ENCODE measurements around the gene ZIC3.
"Not testable (repeated sequence)": the region's sequence is repeated elsewhere in the genome, so short reads cannot be mapped to it uniquely, and the experiment has no call there.

The ZIC3 gene

DNA sequence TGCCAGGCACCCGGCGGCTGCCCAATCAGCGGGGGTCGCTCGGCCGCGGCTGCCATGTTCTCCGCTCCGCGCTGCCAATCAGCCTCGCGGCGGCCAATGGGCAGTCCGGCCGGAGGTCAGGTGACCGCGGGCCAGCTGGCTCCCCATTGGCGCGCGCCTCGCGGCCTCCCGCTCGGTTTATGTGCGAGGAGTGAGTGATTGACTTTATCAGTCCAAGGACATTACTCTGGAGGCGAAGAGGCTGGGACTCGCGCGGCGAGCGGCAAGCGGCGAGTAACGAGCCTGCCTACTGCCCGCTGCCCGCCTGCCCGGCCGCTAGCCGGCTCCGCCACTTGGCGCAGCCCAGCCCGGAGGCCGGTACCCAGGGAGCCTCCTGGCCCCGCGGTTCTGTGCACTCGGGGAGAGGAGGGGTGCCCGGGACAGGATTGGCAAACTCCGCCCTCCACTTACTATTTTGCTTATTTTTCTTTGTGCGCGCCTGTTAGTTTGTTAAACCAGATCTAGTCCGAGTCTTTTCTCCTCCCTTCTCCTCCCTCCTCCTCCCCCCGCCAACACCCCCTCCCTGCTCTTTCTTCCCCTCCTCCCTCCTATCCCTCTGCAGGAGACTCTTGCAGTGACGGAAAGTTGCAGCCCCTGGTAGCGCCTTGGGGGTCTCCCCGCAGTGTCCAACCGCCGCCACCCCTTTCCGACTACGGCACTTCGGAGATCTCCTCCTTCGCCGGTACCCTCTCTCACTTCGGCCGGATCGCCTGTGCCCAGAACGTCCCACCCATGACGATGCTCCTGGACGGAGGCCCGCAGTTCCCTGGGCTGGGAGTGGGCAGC, at the start of gene ZIC3:
TSS of gene ZIC3 (plus strand) at position 207 of the 825 bp plus-strand sequence. CDS start at position 772, 565 bp downstream.
- DNase-seq (ENCODE audit: low read depth), result no peak

- DNase-seq (ENCODE audit: low read depth), result no peak
Observed at GRCh38 chrX:137519459-137519858, 46.5 kb upstream of the ZIC3 start.

- no peak for DNase-seq (ENCODE audit: low read depth)
Observed at GRCh38 chrX:137545711-137546651, 19.9 kb upstream of the ZIC3 start.

DNA sequence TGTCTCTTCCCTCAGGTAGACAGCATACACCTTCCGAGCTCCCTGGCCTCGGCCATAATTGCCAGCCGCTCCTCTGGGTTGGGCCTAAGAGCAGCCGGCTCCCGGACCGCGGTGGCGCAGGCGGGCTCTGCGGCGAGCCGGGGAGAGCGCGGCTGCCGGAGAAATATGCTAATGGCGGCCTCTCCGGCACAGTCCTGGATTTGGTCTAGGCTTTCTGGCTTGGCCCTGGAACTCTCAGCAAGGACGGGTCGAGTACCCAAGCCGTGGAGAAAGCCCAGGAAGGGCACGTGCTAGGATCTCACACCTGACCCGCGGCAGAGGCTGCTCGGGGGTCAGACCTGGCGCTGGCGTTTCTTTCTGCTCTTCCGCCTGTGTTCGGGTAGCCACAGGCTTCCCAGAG, 18.6 kb upstream of the ZIC3 start:
- DNase-seq (ENCODE audit: low read depth), result no peak

- no peak for DNase-seq (ENCODE audit: low read depth)
Observed at GRCh38 chrX:137548261-137548660, 17.7 kb upstream of the ZIC3 start.

- DNase-seq (ENCODE audit: low read depth), result no peak
Observed at GRCh38 chrX:137549073-137549472, 16.9 kb upstream of the ZIC3 start.

GRCh38 chrX:137549851-137550664, 15.9 kb upstream of the ZIC3 start:
- no peak for DNase-seq (ENCODE audit: low read depth)

- DNase-seq (ENCODE audit: low read depth), result no peak
Observed at GRCh38 chrX:137550665-137551261, 15.2 kb upstream of the ZIC3 start.

- DNase-seq (ENCODE audit: low read depth), result not testable (repeated sequence)
Observed at GRCh38 chrX:137552098-137552497, 13.8 kb upstream of the ZIC3 start.

GRCh38 chrX:137562096-137562495, 3.8 kb upstream of the ZIC3 start:
- DNase-seq (ENCODE audit: low read depth), result no peak

DNA sequence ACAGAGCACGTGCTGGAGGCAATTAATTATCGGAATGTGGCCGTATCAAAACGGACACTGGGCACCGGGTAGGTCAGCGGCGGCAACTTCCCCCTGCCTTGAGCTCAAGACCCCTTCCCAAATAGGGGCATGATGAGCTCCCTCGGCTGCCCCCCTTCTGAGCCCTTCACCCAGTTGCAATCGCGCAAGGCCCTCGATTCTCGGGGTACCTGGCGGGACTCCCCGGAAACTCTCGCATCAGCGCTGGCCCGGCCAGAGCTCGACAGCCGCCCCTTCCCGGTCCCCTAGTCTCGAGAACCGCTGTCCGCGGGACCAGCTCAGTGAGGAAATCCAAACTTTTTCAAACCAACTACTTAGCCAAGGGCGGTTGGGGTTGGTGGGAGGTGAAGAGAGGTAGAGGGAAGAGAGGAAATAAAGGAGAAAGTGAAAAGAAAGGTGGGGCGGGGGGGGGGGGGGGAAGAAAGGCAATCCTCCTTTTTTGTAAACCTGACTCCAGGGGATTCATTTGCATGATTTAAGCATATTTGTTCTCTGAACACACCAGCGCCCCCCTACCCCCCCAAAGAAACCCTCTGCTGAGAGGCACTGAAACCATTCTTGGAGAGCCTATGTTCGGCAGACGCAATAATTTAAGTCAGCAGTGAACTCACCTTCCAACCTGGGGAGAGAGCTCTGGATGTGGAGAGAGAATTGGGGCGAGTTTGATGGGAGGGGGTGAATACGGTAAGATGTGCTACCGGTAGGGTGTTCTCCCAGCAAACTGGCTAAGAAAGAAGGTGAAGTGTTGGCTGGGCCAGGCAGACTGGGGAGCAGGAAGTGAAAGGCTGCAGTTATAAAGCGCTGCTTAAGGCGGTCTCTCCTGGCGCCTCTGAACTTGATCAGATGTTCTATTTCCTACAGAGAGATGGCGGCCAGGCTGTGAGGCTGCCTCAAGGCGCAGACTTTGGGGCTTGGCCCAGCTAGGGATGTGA, 2.0 kb upstream of the ZIC3 start:
- no peak for DNase-seq (ENCODE audit: low read depth)

DNA sequence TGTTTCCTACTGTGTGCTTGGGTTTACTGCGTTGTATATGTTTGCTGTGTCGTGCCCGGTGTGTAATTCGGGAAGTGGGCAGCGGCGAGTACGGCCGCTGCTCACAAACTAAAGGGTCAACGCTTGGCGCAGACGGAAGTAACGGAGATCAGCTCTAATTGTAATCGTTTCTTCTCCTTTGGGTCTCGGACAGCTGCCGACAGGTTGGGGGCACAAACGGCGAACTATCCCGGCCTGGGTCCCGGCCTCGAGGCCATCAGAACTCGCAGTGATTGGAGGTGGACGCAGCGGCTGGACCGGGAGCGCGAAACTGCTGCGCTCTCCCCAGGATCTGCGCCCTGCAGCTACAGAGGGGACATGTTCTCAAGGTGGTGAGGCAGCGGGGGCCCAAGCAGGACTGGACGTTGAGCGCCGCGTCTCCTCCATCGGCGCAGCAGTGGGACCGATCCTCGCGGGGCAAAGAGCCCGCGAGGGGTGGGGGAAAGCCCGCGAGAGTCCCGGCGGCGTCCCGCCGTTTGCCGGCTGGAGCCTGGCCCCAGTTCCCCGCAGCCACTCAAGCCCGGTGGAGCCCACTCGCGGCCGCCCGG, 516 bp upstream of the ZIC3 start:
- no peak for DNase-seq (ENCODE audit: low read depth)

DNA sequence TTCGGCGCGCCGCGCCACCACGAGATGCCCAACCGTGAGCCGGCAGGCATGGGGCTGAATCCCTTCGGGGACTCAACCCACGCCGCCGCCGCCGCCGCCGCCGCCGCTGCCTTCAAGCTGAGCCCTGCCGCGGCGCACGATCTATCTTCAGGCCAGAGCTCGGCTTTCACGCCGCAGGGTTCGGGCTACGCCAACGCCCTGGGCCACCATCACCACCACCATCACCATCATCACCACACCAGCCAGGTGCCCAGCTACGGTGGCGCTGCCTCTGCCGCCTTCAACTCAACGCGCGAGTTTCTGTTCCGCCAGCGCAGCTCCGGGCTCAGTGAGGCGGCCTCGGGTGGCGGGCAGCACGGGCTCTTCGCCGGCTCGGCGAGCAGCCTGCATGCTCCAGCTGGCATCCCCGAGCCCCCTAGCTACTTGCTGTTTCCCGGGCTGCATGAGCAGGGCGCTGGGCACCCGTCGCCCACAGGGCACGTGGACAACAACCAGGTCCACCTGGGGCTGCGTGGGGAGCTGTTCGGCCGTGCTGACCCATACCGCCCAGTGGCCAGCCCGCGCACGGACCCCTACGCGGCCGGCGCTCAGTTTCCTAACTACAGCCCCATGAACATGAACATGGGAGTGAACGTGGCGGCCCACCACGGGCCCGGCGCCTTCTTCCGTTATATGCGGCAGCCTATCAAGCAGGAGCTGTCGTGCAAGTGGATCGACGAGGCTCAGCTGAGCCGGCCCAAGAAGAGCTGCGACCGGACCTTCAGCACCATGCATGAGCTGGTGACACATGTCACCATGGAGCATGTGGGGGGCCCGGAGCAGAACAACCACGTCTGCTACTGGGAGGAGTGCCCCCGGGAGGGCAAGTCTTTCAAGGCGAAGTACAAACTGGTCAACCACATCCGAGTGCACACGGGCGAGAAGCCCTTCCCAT, 1.1 kb downstream of the ZIC3 start:
- no peak for DNase-seq (ENCODE audit: low read depth)

DNA sequence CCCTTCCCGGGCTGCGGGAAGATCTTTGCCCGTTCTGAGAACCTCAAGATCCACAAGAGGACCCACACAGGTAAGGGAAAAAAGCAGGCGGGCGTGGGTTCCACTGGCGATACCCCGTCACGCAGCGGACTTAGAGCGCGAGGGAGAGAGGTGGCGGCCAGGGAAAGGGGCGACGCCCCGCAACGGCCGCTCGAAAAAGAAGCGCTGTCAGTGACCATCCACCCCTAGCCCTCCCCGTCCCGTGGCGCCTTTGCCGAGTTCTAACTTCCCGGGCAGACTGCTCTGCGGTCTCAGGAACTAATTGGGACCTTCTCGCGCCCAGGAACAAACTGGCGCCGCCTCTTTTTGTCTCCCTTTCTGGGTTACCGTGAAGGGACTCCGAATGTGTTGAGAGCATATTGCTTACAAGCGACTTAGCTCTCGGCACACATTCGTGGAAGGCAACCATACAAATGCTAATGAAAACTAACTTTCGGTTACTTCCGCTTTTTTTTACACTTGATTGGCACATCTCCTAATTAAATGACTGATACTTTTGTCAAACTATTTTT, 1.8 kb downstream of the ZIC3 start:
- DNase-seq (ENCODE audit: low read depth), result no peak

GRCh38 chrX:137568741-137569469, 3.0 kb downstream of the ZIC3 start:
- DNase-seq (ENCODE audit: low read depth), result no peak

- no peak for DNase-seq (ENCODE audit: low read depth)
Observed at GRCh38 chrX:137569470-137569891, 3.6 kb downstream of the ZIC3 start.

DNA sequence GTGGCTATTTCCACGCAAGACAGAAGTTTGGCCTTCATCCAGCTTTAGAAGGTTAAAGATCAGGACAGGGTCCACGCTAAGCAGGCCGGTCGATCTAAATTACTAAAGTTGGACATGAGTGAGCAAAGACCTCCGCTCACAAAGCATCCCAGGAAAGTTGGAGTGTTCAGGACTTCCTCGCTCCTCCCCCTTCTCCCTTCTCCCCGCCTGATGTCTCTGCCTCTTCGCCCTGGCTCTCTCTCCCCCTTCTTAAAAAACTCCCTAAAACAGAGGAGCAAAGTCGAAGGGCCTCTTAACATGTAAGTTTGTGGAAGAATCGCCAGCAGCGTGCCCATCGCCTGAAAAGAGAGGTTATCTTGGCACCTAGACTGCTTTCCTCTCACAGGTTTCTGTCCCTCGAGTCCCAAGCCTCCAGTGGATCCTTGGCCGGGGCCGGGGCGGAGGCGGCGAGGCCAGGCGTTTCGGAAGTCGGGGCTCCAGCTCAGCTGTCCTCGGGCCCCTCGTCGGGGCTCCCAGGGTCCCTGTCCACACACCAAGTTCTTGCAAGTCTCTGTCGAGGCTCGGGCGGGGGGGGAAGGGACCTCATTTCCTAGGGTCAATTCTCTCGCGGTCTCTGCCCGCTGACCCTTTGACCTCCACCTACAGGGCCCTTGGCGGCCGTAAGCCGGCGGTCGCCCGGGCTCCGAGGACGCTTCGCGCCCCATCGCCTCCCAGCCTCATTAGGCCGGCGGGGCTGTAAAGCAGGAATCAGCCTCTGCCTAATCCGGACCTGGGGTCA, 7.6 kb downstream of the ZIC3 start:
- no peak for DNase-seq (ENCODE audit: low read depth)
